Mesothelial cell of epicardium (in vitro differentiated cells): ENCODE measurements around the gene MYO1D. TPM values are rescaled to one million over a fixed set of nuclear protein-coding genes. Genes with fewer than 3 reads are reported as not detected.
"Not testable (repeated sequence)": the region's sequence is repeated elsewhere in the genome, so short reads cannot be mapped to it uniquely, and the experiment has no call there.

Experiments used
- DNase-seq, 2 experiments: peaks; one replicate each; pipeline ENCODE4 v3.0.0; 2021; ENCODE audit warnings: low spot score in 2 of 2; ENCODE audit not compliant: unreplicated experiment in 2 of 2
- H3K27ac Mint-ChIP-seq: 2 replicates; pipeline ENCODE4 v1.8.0; 2021; ENCODE audit warnings: mixed read lengths
- H3K27me3 Mint-ChIP-seq: 2 replicates; pipeline ENCODE4 v1.8.0; 2021; ENCODE audit warnings: low read depth, mixed read lengths
- H3K36me3 Mint-ChIP-seq: 2 replicates; pipeline ENCODE4 v1.8.0; 2021; ENCODE audit warnings: mixed read lengths
- H3K4me1 Mint-ChIP-seq: 2 replicates; pipeline ENCODE4 v1.8.0; 2021; ENCODE audit warnings: mixed read lengths
- H3K4me3 Mint-ChIP-seq: 2 replicates; pipeline ENCODE4 v1.8.0; 2021; ENCODE audit warnings: mild to moderate bottlenecking, moderate library complexity, mixed read lengths
- H3K9me3 Mint-ChIP-seq: 2 replicates; pipeline ENCODE4 v1.8.0; 2021; ENCODE audit warnings: mixed read lengths
- CTCF ChIP-seq: fragments of 200-600 bp; sonication (generic); IDR thresholded peaks from one replicate; pipeline ENCODE4 v1.5.0; 2021; ENCODE audit warnings: antibody characterized with exemption; ENCODE audit not compliant: unreplicated experiment
- total RNA-seq: library from RNA; stranded (reverse); gene quantifications from 3 replicates; pipeline ENCODE4 v1.2.1, GENCODE V29; 2021

Gene MYO1D
- total RNA-seq, 1 donor from 2014 or later: 48.6 TPM

GRCh38 chr17:32741381-32741780, 135.5 kb downstream of the MYO1D start:
- H3K27me3 Mint-ChIP-seq: no peaks in the 10 kb centered on the region
- H3K4me1 Mint-ChIP-seq: no peaks in the 10 kb centered on the region
- DNase-seq: no peak

GRCh38 chr17:32739722-32740121, 137.2 kb downstream of the MYO1D start:
- Mint-ChIP-seq H3K4me1 (no peaks in the 10 kb centered on the region), H3K4me3 (no peak overlapping the region), H3K36me3 (peaks cover 15% of the 10 kb centered on the region), H3K9me3 (no peaks in the 10 kb centered on the region), H3K27ac (no peak overlapping the region), H3K27me3 (no peaks in the 10 kb centered on the region)
- TF ChIP-seq CTCF: no peak
- no peak for DNase-seq

More at GRCh38 chr17:32741381-32741780, 135.5 kb downstream of the MYO1D start:
- H3K4me3 Mint-ChIP-seq: no peak overlapping the region
- no peak for TF ChIP-seq CTCF
- peaks cover 15% of the 10 kb centered on the region for H3K36me3 Mint-ChIP-seq
- no peaks in the 10 kb centered on the region for H3K9me3 Mint-ChIP-seq
- H3K27ac Mint-ChIP-seq: no peak overlapping the region

GRCh38 chr17:32739151-32739550, 137.8 kb downstream of the MYO1D start:
- H3K9me3 Mint-ChIP-seq, H3K4me3 Mint-ChIP-seq, H3K27ac Mint-ChIP-seq, H3K4me1 Mint-ChIP-seq, DNase-seq, H3K27me3 Mint-ChIP-seq: not testable (repeated sequence)
- peaks cover 11% of the 10 kb centered on the region for H3K36me3 Mint-ChIP-seq

- Mint-ChIP-seq H3K9me3 (peaks cover 4% of the 10 kb centered on the region), H3K4me3 (no peak overlapping the region), H3K27me3 (no peaks in the 10 kb centered on the region), H3K27ac (no peak overlapping the region), H3K4me1 (no peaks in the 10 kb centered on the region), H3K36me3 (peaks cover 11% of the 10 kb centered on the region)
- TF ChIP-seq CTCF: no peak
- DNase-seq: no peak
Measured at GRCh38 chr17:32733401-32733800, 143.5 kb downstream of the MYO1D start.

- no peaks in the 10 kb centered on the region for H3K4me1 Mint-ChIP-seq
- no peaks in the 10 kb centered on the region for H3K27me3 Mint-ChIP-seq
- peaks cover 4% of the 10 kb centered on the region for H3K9me3 Mint-ChIP-seq
- H3K4me3 Mint-ChIP-seq: no peak overlapping the region
- peaks cover 11% of the 10 kb centered on the region for H3K36me3 Mint-ChIP-seq
- no peak for TF ChIP-seq CTCF
- H3K27ac Mint-ChIP-seq: no peak overlapping the region
- no peak for DNase-seq
Measured at GRCh38 chr17:32732900-32733299, 144.0 kb downstream of the MYO1D start.

- Mint-ChIP-seq H3K4me3 (no peak overlapping the region), H3K9me3 (peaks cover 4% of the 10 kb centered on the region), H3K27me3 (no peaks in the 10 kb centered on the region), H3K4me1 (no peaks in the 10 kb centered on the region), H3K27ac (no peak overlapping the region), H3K36me3 (peaks cover 11% of the 10 kb centered on the region)
- no peak for TF ChIP-seq CTCF
- no peak for DNase-seq
Measured at GRCh38 chr17:32732296-32732642, 144.7 kb downstream of the MYO1D start.
